Mesodermal cell (in vitro differentiated cells): Measurements from ENCODE around the gene PAX8.

Experiments
- H3K27ac ChIP-seq: 2 replicates; pipeline ENCODE4 v1.7.0; 2013; ENCODE audit warnings: mild to moderate bottlenecking, low read depth, low read length, moderate library complexity; ENCODE audit not compliant: severe bottlenecking
- H3K36me3 ChIP-seq: 2 replicates; pipeline ENCODE4 v1.7.1; 2013; ENCODE audit warnings: mild to moderate bottlenecking, low read length, moderate library complexity; ENCODE audit not compliant: control insufficient read depth, insufficient read depth
- H3K4me1 ChIP-seq: one replicate; pipeline ENCODE4 v1.7.1; 2013; ENCODE audit warnings: mild to moderate bottlenecking, low read length; ENCODE audit not compliant: insufficient read depth, control insufficient read depth, poor library complexity, severe bottlenecking
- H3K4me3 ChIP-seq: 2 replicates; pipeline ENCODE4 v1.7.0; 2013; ENCODE audit warnings: low read length, control low read depth, mild to moderate bottlenecking; ENCODE audit not compliant: insufficient read depth, poor library complexity, severe bottlenecking; ENCODE audit errors: extremely low read depth
- H3K9me3 ChIP-seq: 2 replicates; pipeline ENCODE4 v1.7.1; 2013; ENCODE audit warnings: mild to moderate bottlenecking, low read length, moderate library complexity; ENCODE audit not compliant: control insufficient read depth
- WGBS, 2 experiments: methylation state at CpG; one replicate each; pipeline ENCODE4 v1.1.5; 2013; ENCODE audit warnings: missing lambda C conversion rate in 2 of 2; ENCODE audit not compliant: insufficient coverage in 2 of 2; 5-methylcytosine and 5-hydroxymethylcytosine counted together

PAX8 gene

GRCh38 chr2:113219092-113219441 is 59.7 kb downstream of the PAX8 start:
- H3K36me3 ChIP-seq, result no peaks in the 10 kb centered on the region
- no peaks in the 10 kb centered on the region for H3K9me3 ChIP-seq
- H3K27ac ChIP-seq, result no peak overlapping the region
- WGBS, 2 experiments, result 100% methylated on average over 1 to 2 of the region's 2 CpGs
- H3K4me1 ChIP-seq, result peaks cover 18% of the 10 kb centered on the region
- H3K4me3 ChIP-seq, result no peak overlapping the region

- Histone ChIP-seq H3K4me1 (peaks cover 18% of the 10 kb centered on the region), H3K27ac (no peak overlapping the region), H3K4me3 (no peak overlapping the region), H3K9me3 (no peaks in the 10 kb centered on the region), H3K36me3 (no peaks in the 10 kb centered on the region)
- 78 to 100% methylated on average over 1 to 3 of the region's 8 CpGs for WGBS, 2 experiments
These were observed 60.2 kb downstream of the PAX8 start for GRCh38 chr2:113218283-113219091.

- H3K4me1 ChIP-seq, result peaks cover 21% of the 10 kb centered on the region
- H3K4me3 ChIP-seq, result no peak overlapping the region
- H3K9me3 ChIP-seq, result no peaks in the 10 kb centered on the region
- H3K27ac ChIP-seq, result no peak overlapping the region
- H3K36me3 ChIP-seq, result no peaks in the 10 kb centered on the region
- 76 to 80% methylated on average over 8 to 13 of the region's 15 CpGs for WGBS, 2 experiments
These were observed 61.1 kb downstream of the PAX8 start for GRCh38 chr2:113217455-113218282.

GRCh38 chr2:113216891-113217454 is 61.7 kb downstream of the PAX8 start:
- no peak overlapping the region for H3K27ac ChIP-seq
- 86 to 92% methylated on average over 4 of the region's 6 CpGs for WGBS, 2 experiments

GRCh38 chr2:113216321-113216720 is 62.4 kb downstream of the PAX8 start:
- no peaks in the 10 kb centered on the region for H3K9me3 ChIP-seq
- H3K4me1 ChIP-seq, result peaks cover 33% of the 10 kb centered on the region
- H3K27ac ChIP-seq, result no peak overlapping the region
- H3K36me3 ChIP-seq, result no peaks in the 10 kb centered on the region
- no peak overlapping the region for H3K4me3 ChIP-seq
- 92 to 100% methylated on average over 2 of the region's 2 CpGs for WGBS, 2 experiments

More at GRCh38 chr2:113216891-113217454, 61.7 kb downstream of the PAX8 start:
- H3K4me1 ChIP-seq, result peaks cover 26% of the 10 kb centered on the region
- no peaks in the 10 kb centered on the region for H3K36me3 ChIP-seq
- no peak overlapping the region for H3K4me3 ChIP-seq
- no peaks in the 10 kb centered on the region for H3K9me3 ChIP-seq

GRCh38 chr2:113215056-113215455 is 63.7 kb downstream of the PAX8 start:
- 90% methylated on average over 2 of the region's 2 CpGs; no CpG with 5 or more reads in 1 of the 2 experiments for WGBS, 2 experiments
- H3K4me3 ChIP-seq, result no peak overlapping the region
- H3K9me3 ChIP-seq, result no peaks in the 10 kb centered on the region
- no peaks in the 10 kb centered on the region for H3K36me3 ChIP-seq
- H3K4me1 ChIP-seq, result peaks cover 45% of the 10 kb centered on the region
- H3K27ac ChIP-seq, result no peak overlapping the region

GRCh38 chr2:113214141-113214540 is 64.6 kb downstream of the PAX8 start:
- Histone ChIP-seq H3K27ac (no peak overlapping the region), H3K4me3 (no peak overlapping the region), H3K4me1 (peaks cover 45% of the 10 kb centered on the region), H3K9me3 (no peaks in the 10 kb centered on the region), H3K36me3 (no peaks in the 10 kb centered on the region)
- 56 to 68% methylated on average over 2 to 4 of the region's 4 CpGs for WGBS, 2 experiments

- 92 to 96% methylated on average over 5 to 12 of the region's 14 CpGs for WGBS, 2 experiments
- Histone ChIP-seq H3K4me1 (peaks cover 41% of the 10 kb centered on the region), H3K36me3 (no peaks in the 10 kb centered on the region), H3K9me3 (no peaks in the 10 kb centered on the region), H3K27ac (no peak overlapping the region), H3K4me3 (no peak overlapping the region)
These were observed 65.4 kb downstream of the PAX8 start for GRCh38 chr2:113213061-113213930.

DNA sequence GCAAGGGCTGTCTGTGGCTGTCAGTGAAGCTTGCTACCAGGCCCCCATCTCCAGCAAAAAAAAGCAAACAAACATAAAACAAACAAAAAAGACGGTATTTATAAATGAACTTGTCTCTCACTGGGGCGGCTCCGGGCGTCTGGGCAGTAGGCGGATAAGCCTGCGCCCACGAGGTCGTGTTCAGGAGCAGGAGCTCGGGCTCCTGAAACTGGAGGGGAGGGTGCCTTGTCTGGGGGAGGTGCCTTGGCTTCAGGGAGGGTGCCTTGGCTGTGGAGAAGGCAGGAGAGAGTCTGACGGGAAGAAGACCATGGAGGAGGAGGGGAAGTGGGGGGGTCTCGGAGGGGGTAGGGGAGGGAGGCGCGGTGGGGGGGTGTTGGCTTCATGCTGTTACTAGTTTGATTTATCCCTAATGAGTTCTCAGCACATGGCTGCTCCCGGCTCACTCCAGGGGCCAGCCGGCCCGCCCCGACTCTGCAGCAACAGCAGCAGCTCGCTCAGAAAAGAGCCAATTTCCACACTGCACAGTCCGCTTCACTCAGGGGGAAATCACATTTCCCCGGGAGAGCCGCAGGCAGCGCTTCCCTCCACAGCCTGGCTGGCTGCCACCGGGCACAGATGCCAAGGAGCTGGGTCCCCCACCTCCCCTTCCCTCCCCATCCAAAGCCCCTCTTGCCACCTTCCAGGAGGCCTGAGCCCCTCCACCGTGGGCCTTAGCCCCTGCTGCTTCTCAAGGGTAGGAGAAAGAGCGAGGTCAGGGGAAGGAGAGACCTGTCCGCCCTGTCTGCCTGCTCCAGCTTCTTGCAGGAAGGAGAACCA is 66.3 kb downstream of the PAX8 start:
- Histone ChIP-seq H3K4me1 (peaks cover 34% of the 10 kb centered on the region), H3K36me3 (no peaks in the 10 kb centered on the region), H3K27ac (peak overlapping the region; percentile 45), H3K9me3 (no peaks in the 10 kb centered on the region), H3K4me3 (no peak overlapping the region)
- 69 to 75% methylated on average over 9 to 21 of the region's 26 CpGs for WGBS, 2 experiments
